ELF-1 (cell line): Measurements from ENCODE around the gene PPP1R14D.
A peak's percentile ranks its signal among the peaks of the same experiment; 100 is the strongest.

Experiments used
- DNase-seq: peaks from one replicate; pipeline ENCODE4 v3.0.0-alpha.2; 2016; ENCODE audit warnings: low read depth, low spot score

Gene PPP1R14D

GRCh38 chr15:40782609-40783227, 45.8 kb downstream of the PPP1R14D start:
- DNase-seq = peak; percentile 73

GRCh38 chr15:40776537-40777141, 51.9 kb downstream of the PPP1R14D start:
- DNase-seq = no peak

GRCh38 chr15:40775740-40776536, 52.6 kb downstream of the PPP1R14D start:
- DNase-seq = no peak

- no peak for DNase-seq
These were observed 53.5 kb downstream of the PPP1R14D start for GRCh38 chr15:40775007-40775406.

- DNase-seq = no peak
These were observed 54.6 kb downstream of the PPP1R14D start for GRCh38 chr15:40773902-40774301.

- no peak for DNase-seq
These were observed 55.0 kb downstream of the PPP1R14D start for GRCh38 chr15:40773496-40773895.

- DNase-seq = no peak
These were observed 56.5 kb downstream of the PPP1R14D start for GRCh38 chr15:40772014-40772413.

GRCh38 chr15:40771242-40771641, 57.3 kb downstream of the PPP1R14D start:
- no peak for DNase-seq

- no peak for DNase-seq
These were observed 58.3 kb downstream of the PPP1R14D start for GRCh38 chr15:40770147-40770721.

GRCh38 chr15:40769274-40770146, 59.0 kb downstream of the PPP1R14D start, which contains the start of gene C15orf62:
TSS of gene C15orf62 (plus strand) at chr15:40769980. CDS start at chr15:40770496, 516 bp downstream.
- DNase-seq = no peak

- DNase-seq = no peak
These were observed 59.8 kb downstream of the PPP1R14D start for GRCh38 chr15:40768521-40769273.

- DNase-seq = no peak
These were observed 60.5 kb downstream of the PPP1R14D start for GRCh38 chr15:40767838-40768500.

- DNase-seq = peak; percentile 28
These were observed 61.3 kb downstream of the PPP1R14D start for GRCh38 chr15:40766906-40767837.

GRCh38 chr15:40766194-40766815, 62.2 kb downstream of the PPP1R14D start:
- peak; percentile 20 for DNase-seq
